ENCODE results near the gene ST8SIA4. TPM values are rescaled to one million over a fixed set of nuclear protein-coding genes. Genes with fewer than 3 reads are reported as not detected.

Gene ST8SIA4
- total and polyA plus RNA-seq, 2 donors (not counting 1 experiment from before 2014, with no cell fraction given), result 9.5 to 42.6 TPM

DNA sequence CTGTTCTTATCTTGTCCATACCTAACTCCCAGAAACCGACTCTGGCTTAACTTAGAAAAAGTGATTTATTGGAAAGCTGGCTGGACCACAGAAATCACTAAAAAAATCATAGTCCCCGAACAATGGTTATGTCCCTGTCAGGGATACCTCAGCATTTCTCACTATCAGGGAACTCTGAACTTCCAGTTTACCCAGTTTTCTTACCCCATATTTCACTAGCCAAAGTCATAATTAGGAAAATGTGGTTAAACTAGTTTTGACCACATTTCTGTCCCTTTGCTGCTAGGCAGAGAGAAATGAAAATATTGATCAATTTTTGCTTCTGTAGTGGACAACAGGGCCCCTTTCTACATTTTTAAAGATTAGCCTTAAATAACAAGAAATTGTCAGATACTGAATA lies 38.2 kb downstream of the ST8SIA4 start:
- CTCF ChIA-PET, result no interaction called here
- POLR2A ChIA-PET, result no interaction called here
- H3K27me3 ChIP-seq (replicated peaks in 1 of 4; ENCODE audit: control extremely low read depth in 1 of 4, control insufficient read depth in 3 of 4, insufficient read depth in 4 of 4, low read length in 3 of 4), result no peaks in the 10 kb centered on the region
- H3K27ac Mint-ChIP-seq, result peak overlapping the region; percentile 50
- no peak overlapping the region for H3K4me3 ChIP-seq (ENCODE audit: control extremely low read depth in 1 of 5, extremely low read depth in 1 of 5, insufficient read depth in 1 of 5, low read depth in 2 of 5, low read length in 4 of 5)
- intact Hi-C loops (cut with micrococcal nuclease), result no loop called here
- no peak for ATAC-seq (ENCODE audit: low read depth)
- peaks cover 4 to 6% of the 10 kb centered on the region in 2 experiments for H3K36me3 ChIP-seq (replicated peaks in 1 of 2; ENCODE audit: control extremely low read depth in 1 of 2, control insufficient read depth in 1 of 2, extremely low read depth in 1 of 2, insufficient read depth in 2 of 2, low read length in 1 of 2)
- no peaks in the 10 kb centered on the region for H3K4me1 ChIP-seq (ENCODE audit: control insufficient read depth in 2 of 2, insufficient read depth in 2 of 2, low read length in 2 of 2)
- H2AFZ ChIP-seq (ENCODE audit: insufficient read depth, low read depth, low read length, poor library complexity, severe bottlenecking), result no peak overlapping the region
- H3K27ac ChIP-seq (ENCODE audit: low read length in 2 of 2), result peak overlapping the region in 1 of 2 donors; percentile 10
- no CpG with 5 or more reads among the region's 2 CpGs for WGBS (ENCODE audit: insufficient coverage)
- H3K79me2 ChIP-seq (ENCODE audit: control insufficient read depth, insufficient read depth, low read length), result peaks cover 49% of the 10 kb centered on the region
- no peak for DNase-seq
- no peak overlapping the region for H3K9ac ChIP-seq (ENCODE audit: low read length)
- TF ChIP-seq EZH2 (IDR thresholded peaks at IDR 0.05; ENCODE audit: borderline replicate concordance, insufficient read depth, low read depth, low read length, poor library complexity, severe bottlenecking), result no peak
- H3K9me3 ChIP-seq (ENCODE audit: control extremely low read depth in 1 of 3, control insufficient read depth in 2 of 3, insufficient read depth in 1 of 3, low read length in 2 of 3), result no peaks in the 10 kb centered on the region
- no peak overlapping the region for H3K4me2 ChIP-seq (replicated peaks; ENCODE audit: low read depth, low read length, poor library complexity, severe bottlenecking)
- no peaks in the 10 kb centered on the region for H3K9me3 Mint-ChIP-seq (ENCODE audit: insufficient read depth)
- H3K4me1 Mint-ChIP-seq, result peaks cover 28% of the 10 kb centered on the region
- H3K27me3 Mint-ChIP-seq, result no peaks in the 10 kb centered on the region
- H4K20me1 ChIP-seq (ENCODE audit: control insufficient read depth, insufficient read depth, low read length, poor library complexity, severe bottlenecking), result no peaks in the 10 kb centered on the region
- H3K4me3 Mint-ChIP-seq, result no peak overlapping the region

DNA sequence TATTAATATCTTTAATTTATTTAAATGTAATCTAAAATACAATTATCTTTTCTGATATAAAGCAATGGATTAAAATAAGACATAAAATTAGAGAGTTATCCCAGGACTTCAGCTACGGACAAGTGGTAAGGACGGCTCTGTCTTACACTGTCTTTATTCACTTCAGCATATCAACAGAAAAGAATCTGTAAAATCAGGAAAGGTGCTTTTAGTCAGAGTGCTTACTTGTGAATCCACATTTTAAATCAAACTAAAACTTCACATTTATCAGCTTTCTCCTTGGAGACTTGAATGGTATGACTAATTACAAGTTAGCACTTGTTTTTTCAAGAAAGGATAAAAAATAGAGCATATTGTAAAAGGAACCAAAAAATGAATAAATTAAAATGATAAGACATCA lies 39.3 kb downstream of the ST8SIA4 start:
- WGBS (ENCODE audit: insufficient coverage), result no CpG with 5 or more reads among the region's 2 CpGs
- Histone ChIP-seq H4K20me1 (ENCODE audit: control insufficient read depth, insufficient read depth, low read length, poor library complexity, severe bottlenecking) (no peaks in the 10 kb centered on the region), H3K27ac (ENCODE audit: low read length in 2 of 2) (no peak overlapping the region), H3K36me3 (replicated peaks in 1 of 2; ENCODE audit: control extremely low read depth in 1 of 2, control insufficient read depth in 1 of 2, extremely low read depth in 1 of 2, insufficient read depth in 2 of 2, low read length in 1 of 2) (peaks cover 4 to 6% of the 10 kb centered on the region in 2 experiments), H2AFZ (ENCODE audit: insufficient read depth, low read depth, low read length, poor library complexity, severe bottlenecking) (no peak overlapping the region), H3K9me3 (ENCODE audit: control extremely low read depth in 1 of 3, control insufficient read depth in 2 of 3, insufficient read depth in 1 of 3, low read length in 2 of 3) (no peaks in the 10 kb centered on the region), H3K4me1 (ENCODE audit: control insufficient read depth in 2 of 2, insufficient read depth in 2 of 2, low read length in 2 of 2) (peaks cover 2 to 6% of the 10 kb centered on the region in 2 donors), H3K9ac (ENCODE audit: low read length) (no peak overlapping the region), H3K4me3 (ENCODE audit: control extremely low read depth in 1 of 5, extremely low read depth in 1 of 5, insufficient read depth in 1 of 5, low read depth in 2 of 5, low read length in 4 of 5) (no peak overlapping the region), H3K4me2 (replicated peaks; ENCODE audit: low read depth, low read length, poor library complexity, severe bottlenecking) (no peak overlapping the region), H3K27me3 (replicated peaks in 1 of 4; ENCODE audit: control extremely low read depth in 1 of 4, control insufficient read depth in 3 of 4, insufficient read depth in 4 of 4, low read length in 3 of 4) (no peaks in the 10 kb centered on the region), H3K79me2 (ENCODE audit: control insufficient read depth, insufficient read depth, low read length) (peaks cover 54% of the 10 kb centered on the region)
- ATAC-seq (ENCODE audit: low read depth) (no peak), DNase-seq (no peak)
- no peaks in the 10 kb centered on the region for H3K9me3 Mint-ChIP-seq (ENCODE audit: insufficient read depth)
- TF ChIP-seq, protein P1, sequence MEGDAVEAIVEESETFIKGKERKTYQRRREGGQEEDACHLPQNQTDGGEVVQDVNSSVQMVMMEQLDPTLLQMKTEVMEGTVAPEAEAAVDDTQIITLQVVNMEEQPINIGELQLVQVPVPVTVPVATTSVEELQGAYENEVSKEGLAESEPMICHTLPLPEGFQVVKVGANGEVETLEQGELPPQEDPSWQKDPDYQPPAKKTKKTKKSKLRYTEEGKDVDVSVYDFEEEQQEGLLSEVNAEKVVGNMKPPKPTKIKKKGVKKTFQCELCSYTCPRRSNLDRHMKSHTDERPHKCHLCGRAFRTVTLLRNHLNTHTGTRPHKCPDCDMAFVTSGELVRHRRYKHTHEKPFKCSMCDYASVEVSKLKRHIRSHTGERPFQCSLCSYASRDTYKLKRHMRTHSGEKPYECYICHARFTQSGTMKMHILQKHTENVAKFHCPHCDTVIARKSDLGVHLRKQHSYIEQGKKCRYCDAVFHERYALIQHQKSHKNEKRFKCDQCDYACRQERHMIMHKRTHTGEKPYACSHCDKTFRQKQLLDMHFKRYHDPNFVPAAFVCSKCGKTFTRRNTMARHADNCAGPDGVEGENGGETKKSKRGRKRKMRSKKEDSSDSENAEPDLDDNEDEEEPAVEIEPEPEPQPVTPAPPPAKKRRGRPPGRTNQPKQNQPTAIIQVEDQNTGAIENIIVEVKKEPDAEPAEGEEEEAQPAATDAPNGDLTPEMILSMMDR (IDR thresholded peaks at IDR 0.05), result no peak
- TF ChIP-seq EZH2 (IDR thresholded peaks at IDR 0.05; ENCODE audit: borderline replicate concordance, insufficient read depth, low read depth, low read length, poor library complexity, severe bottlenecking), result no peak
- no peaks in the 10 kb centered on the region for H3K27me3 Mint-ChIP-seq
- H3K4me3 Mint-ChIP-seq, result no peak overlapping the region
- intact Hi-C loops (cut with micrococcal nuclease), result no loop called here
- ChIA-PET POLR2A (no interaction called here), CTCF (no interaction called here)
- H3K27ac Mint-ChIP-seq, result no peak overlapping the region
- H3K4me1 Mint-ChIP-seq, result peaks cover 29% of the 10 kb centered on the region

All from B cell (primary cell).